RCC 7860 (cell line): Measurements from ENCODE around the gene GPR137B.

Experiments
- DNase-seq: peaks from one replicate; pipeline ENCODE4 v3.0.0-alpha.2; 2015; ENCODE audit warnings: low spot score
- FAIRE-seq: peaks from 2 replicates; lab custom pipeline; 2012; peaks lifted over from hg19 to GRCh38; lab: Jason Lieb, UNC

GPR137B gene

GRCh38 chr1:236253119-236253518 lies 110.8 kb downstream of the GPR137B start:
- FAIRE-seq: no peak
- DNase-seq: no peak

- FAIRE-seq (no peak), DNase-seq (no peak)
Measured at GRCh38 chr1:236253918-236254637, 111.7 kb downstream of the GPR137B start.

GRCh38 chr1:236257216-236257615 lies 114.9 kb downstream of the GPR137B start:
- FAIRE-seq (no peak), DNase-seq (no peak)

- DNase-seq: no peak
- FAIRE-seq: no peak
Measured at GRCh38 chr1:236258114-236258622, 115.8 kb downstream of the GPR137B start.
